H1 (cell line): ENCODE data around the gene FKBP8. TPM values are rescaled to one million over a fixed set of nuclear protein-coding genes. Genes with fewer than 3 reads are reported as not detected.
A peak's percentile ranks its signal among the peaks of the same experiment; 100 is the strongest.

ENCODE experiments used
- CTCF ChIA-PET: fragments of 300-600 bp; sonication (Branson Sonifier 250); formaldehyde crosslinking; loops from one replicate; lab custom pipeline; 2021; ENCODE audit not compliant: partially characterized antibody; lab: Charles Lee
- POLR2A ChIA-PET: fragments of 300-600 bp; sonication (Branson Sonifier 250); formaldehyde crosslinking; loops from one replicate; lab custom pipeline; 2021; ENCODE audit warnings: inconsistent platforms; ENCODE audit not compliant: partially characterized antibody; lab: Charles Lee
- DNase-seq, 2 experiments: peaks; one replicate each; pipeline versions ENCODE4 v3.0.0 to v3.0.0-alpha.2; 2010 to 2022; ENCODE audit warnings: low spot score in 2 of 2, low read depth in 1 of 2, mixed read lengths in 1 of 2
- FAIRE-seq: peaks from 2 replicates; lab custom pipeline; 2011; peaks lifted over from hg19 to GRCh38; lab: Jason Lieb, UNC
- H2AFZ ChIP-seq: 2 replicates; pipeline ENCODE4 v1.8.1; 2012; ENCODE audit warnings: low read length, inconsistent platforms
- H2AK5ac ChIP-seq: 2 replicates; pipeline ENCODE4 v1.6.1; 2013; ENCODE audit warnings: low read depth, low read length
- H2BK120ac ChIP-seq: replicated peaks from 2 replicates; pipeline ENCODE3; 2013; ENCODE audit warnings: low read depth, low read length, inconsistent platforms
- H2BK12ac ChIP-seq: 2 replicates; pipeline ENCODE4 v1.6.1; 2013; ENCODE audit warnings: low read depth, low read length
- H2BK15ac ChIP-seq: 2 replicates; pipeline ENCODE4 v1.6.1; 2013; ENCODE audit warnings: low read length
- H2BK20ac ChIP-seq: 2 replicates; pipeline ENCODE4 v1.6.1; 2013; ENCODE audit warnings: low read length
- H2BK5ac ChIP-seq: 2 replicates; pipeline ENCODE4 v1.6.1; 2013; ENCODE audit warnings: low read depth, low read length
- H3K14ac ChIP-seq: 2 replicates; pipeline ENCODE4 v1.6.1; 2013; ENCODE audit warnings: inconsistent platforms; ENCODE audit not compliant: insufficient read length
- H3K18ac ChIP-seq: 2 replicates; pipeline ENCODE4 v1.6.1; 2013; ENCODE audit warnings: low read length; ENCODE audit errors: extremely low read depth
- H3K23ac ChIP-seq: 2 replicates; pipeline ENCODE4 v1.6.1; 2013; ENCODE audit warnings: inconsistent platforms; ENCODE audit not compliant: insufficient read length
- H3K23me2 ChIP-seq: 2 replicates; pipeline ENCODE4 v1.6.1; 2013; ENCODE audit warnings: low read depth, low read length
- H3K27ac ChIP-seq: 2 replicates; pipeline ENCODE4 v1.6.1; 2011; ENCODE audit warnings: low read depth, low read length, inconsistent platforms
- H3K27me3 ChIP-seq, 4 experiments: replicated peaks in 1 of 4; 1 replicate in 1 of 4; 2 replicates in 3 of 4; pipeline versions ENCODE4 v1.6.1 to v1.8.1; 2011 to 2013; ENCODE audit warnings: low read length in 3 of 4, mild to moderate bottlenecking in 3 of 4, inconsistent platforms in 2 of 4, mixed read lengths in 2 of 4, moderate library complexity in 1 of 4; ENCODE audit not compliant: control insufficient read depth in 3 of 4, insufficient read depth in 3 of 4; ENCODE audit errors: extremely low read depth in 1 of 4
- H3K36me3 ChIP-seq, 4 experiments: 2 replicates each; pipeline versions ENCODE4 v1.6.1 to v1.8.1; 2011 to 2013; ENCODE audit warnings: mild to moderate bottlenecking in 4 of 4, low read length in 3 of 4, moderate library complexity in 2 of 4, control low read depth in 1 of 4, inconsistent platforms in 1 of 4; ENCODE audit not compliant: insufficient read depth in 4 of 4, control insufficient read depth in 2 of 4
- H3K4ac ChIP-seq: replicated peaks from 2 replicates; pipeline ENCODE3; 2013; ENCODE audit warnings: low read length, low read depth, mixed read lengths, inconsistent platforms; ENCODE audit not compliant: insufficient read length
- H3K4me1 ChIP-seq, 4 experiments: replicated peaks in 1 of 4; 1 replicate in 1 of 4; 2 replicates in 3 of 4; pipeline versions ENCODE4 v1.6.1 to v1.8.1; 2011 to 2013; ENCODE audit warnings: low read length in 3 of 4, inconsistent platforms in 2 of 4, mixed read lengths in 1 of 4; ENCODE audit not compliant: insufficient read depth in 4 of 4, control insufficient read depth in 3 of 4
- H3K4me2 ChIP-seq, 2 experiments: 2 replicates each; pipeline versions ENCODE4 v1.6.1 to v1.8.1; 2011 to 2013; ENCODE audit warnings: low read depth in 2 of 2, low read length in 2 of 2, control low read depth in 1 of 2, inconsistent platforms in 1 of 2, mild to moderate bottlenecking in 1 of 2; ENCODE audit not compliant: insufficient read depth in 1 of 2
- H3K4me3 ChIP-seq, 4 experiments: fragments of 200-600, 300-600 bp in 1 of 4; sonication (generic), shearing (Covaris generic), sonication (Bioruptor Twin) in 1 of 4; 2 replicates each; pipeline versions ENCODE4 v1.5.1 to v1.8.1; 2011 to 2016; ENCODE audit warnings: low read length in 4 of 4, low read depth in 3 of 4, control low read depth in 2 of 4, inconsistent platforms in 2 of 4, mild to moderate bottlenecking in 2 of 4, mixed read lengths in 1 of 4, moderate library complexity in 1 of 4; ENCODE audit not compliant: insufficient read depth in 2 of 4; ENCODE audit errors: extremely low read depth in 1 of 4
- H3K56ac ChIP-seq: replicated peaks from 2 replicates; pipeline ENCODE3; 2013; ENCODE audit warnings: low read depth, mild to moderate bottlenecking, mixed read lengths, low read length, inconsistent platforms; ENCODE audit not compliant: insufficient read length
- H3K79me1 ChIP-seq: 2 replicates; pipeline ENCODE4 v1.6.1; 2013; ENCODE audit warnings: low read depth, low read length, control low read depth
- H3K79me2 ChIP-seq, 2 experiments: 2 replicates each; pipeline versions ENCODE4 v1.6.1 to v1.8.1; 2012 to 2013; ENCODE audit warnings: low read length in 2 of 2, mild to moderate bottlenecking in 2 of 2, inconsistent platforms in 1 of 2; ENCODE audit not compliant: insufficient read depth in 2 of 2, control insufficient read depth in 1 of 2
- H3K9ac ChIP-seq, 4 experiments: replicated peaks in 1 of 4; 1 replicate in 1 of 4; 2 replicates in 3 of 4; pipeline versions ENCODE4 v1.6.1 to v1.8.1; 2011 to 2013; ENCODE audit warnings: low read depth in 3 of 4, low read length in 3 of 4, control low read depth in 2 of 4, mild to moderate bottlenecking in 2 of 4, moderate library complexity in 2 of 4, inconsistent platforms in 1 of 4; ENCODE audit errors: extremely low read depth in 1 of 4
- H3K9me3 ChIP-seq, 2 experiments: 2 replicates each; pipeline versions ENCODE4 v1.6.1 to v1.8.1; 2012 to 2013; ENCODE audit warnings: mild to moderate bottlenecking in 2 of 2, moderate library complexity in 2 of 2, control low read depth in 1 of 2, inconsistent platforms in 1 of 2, low read depth in 1 of 2, low read length in 1 of 2, mixed read lengths in 1 of 2; ENCODE audit not compliant: insufficient read depth in 2 of 2
- H4K20me1 ChIP-seq, 2 experiments: replicated peaks in 1 of 2; 2 replicates each; pipeline versions ENCODE3 to v1.8.1; 2011 to 2013; ENCODE audit warnings: inconsistent platforms in 2 of 2, low read length in 2 of 2, mild to moderate bottlenecking in 1 of 2; ENCODE audit not compliant: insufficient read depth in 2 of 2, control insufficient read depth in 1 of 2
- H4K5ac ChIP-seq: 2 replicates; pipeline ENCODE4 v1.6.1; 2013; ENCODE audit warnings: low read length, low read depth, mixed read lengths, inconsistent platforms; ENCODE audit not compliant: insufficient read length
- H4K8ac ChIP-seq: 2 replicates; pipeline ENCODE4 v1.8.0; 2013; ENCODE audit warnings: mild to moderate bottlenecking, moderate library complexity, low read length, inconsistent platforms; ENCODE audit not compliant: insufficient read depth; ENCODE audit errors: extremely low read depth
- H4K91ac ChIP-seq: replicated peaks from 2 replicates; pipeline ENCODE3; 2013; ENCODE audit warnings: low read length, mixed read lengths, inconsistent platforms; ENCODE audit not compliant: insufficient read length
- KDM1A ChIP-seq: fragments of 200-600, 300-600 bp; sonication (generic); IDR thresholded peaks from 2 replicates; pipeline ENCODE4 v1.7.1; 2016; ENCODE audit warnings: mild to moderate bottlenecking, low read length, borderline replicate concordance
- NANOG ChIP-seq: IDR thresholded peaks from 2 replicates; pipeline ENCODE4 v1.6.1; 2011; ENCODE audit warnings: low read length, low read depth, mild to moderate bottlenecking, inconsistent platforms; ENCODE audit not compliant: insufficient read depth, poor library complexity, severe bottlenecking
- SAP30 ChIP-seq: fragments of 300-600 bp; sonication (generic); IDR thresholded peaks from 2 replicates; pipeline ENCODE4 v1.7.1; 2012; ENCODE audit warnings: low read length, moderate library complexity, mild to moderate bottlenecking, inconsistent platforms; ENCODE audit not compliant: insufficient read depth, insufficient replicate concordance
- SP1 ChIP-seq: IDR thresholded peaks from 2 replicates; pipeline ENCODE4 v1.6.1; 2011; ENCODE audit warnings: low read depth, low read length
- WGBS, 2 experiments: shearing (Covaris generic) in 1 of 2; methylation state at CpG; one replicate each; pipeline versions ENCODE4 v1.1.6 to v1.1.7; 2013 to 2015; ENCODE audit warnings: low lambda C conversion rate in 2 of 2, mixed read lengths in 2 of 2, inconsistent platforms in 1 of 2, low coverage in 1 of 2, missing lambda C conversion rate in 1 of 2; ENCODE audit not compliant: insufficient replicate concordance in 2 of 2, insufficient coverage in 1 of 2, insufficient read length in 1 of 2; ENCODE audit errors: extremely low coverage in 1 of 2, missing lambda C conversion rate in 1 of 2; 5-methylcytosine and 5-hydroxymethylcytosine counted together
- polyA plus RNA-seq, 7 experiments: library from polyadenylated mRNA; depleted of rRNA in 3 of 7; stranded (reverse) in 5 of 7; unstranded in 2 of 7; fragments of >200 nt in 5 of 7; fragments of 200-250 nt in 2 of 7; gene quantifications; 1 replicate in 5 of 7; 2 replicates in 1 of 7; 4 replicates in 1 of 7; pipeline versions ENCODE4 v1.2.1 to v1.2.3, GENCODE V29; 2011 to 2013; ENCODE audit warnings: missing spikeins in 2 of 7, mixed read lengths in 2 of 7
- total RNA-seq: library from RNA; stranded (reverse); fragmentation: NEBNext Ultra II Directional; extraction: Animal tissue kit (Norgen Biotek cat#: 25700); gene quantifications from 2 replicates; pipeline ENCODE4 v1.2.1, GENCODE V29; 2021
- TF ChIP-seq, protein P1 (sequence below): IDR thresholded peaks from 2 replicates; pipeline ENCODE4 v1.6.1; 2012; ENCODE audit warnings: low read length, inconsistent platforms
- TF ChIP-seq, protein P2 (sequence below), 3 experiments: IDR thresholded peaks; 1 replicate in 2 of 3; 2 replicates in 1 of 3; pipeline versions ENCODE4 v1.5.1 to v1.6.1; 2011; ENCODE audit warnings: low read length in 3 of 3, mild to moderate bottlenecking in 3 of 3, inconsistent platforms in 2 of 3, low read depth in 1 of 3, moderate library complexity in 1 of 3; ENCODE audit not compliant: insufficient read depth in 1 of 3; ENCODE audit errors: control extremely low read depth in 1 of 3

Gene FKBP8
- total and polyA plus RNA-seq, 2 of the 8 experiments (the other 6 are each of a cell fraction or from before 2014, with no cell fraction given): 264 to 309 TPM

DNA sequence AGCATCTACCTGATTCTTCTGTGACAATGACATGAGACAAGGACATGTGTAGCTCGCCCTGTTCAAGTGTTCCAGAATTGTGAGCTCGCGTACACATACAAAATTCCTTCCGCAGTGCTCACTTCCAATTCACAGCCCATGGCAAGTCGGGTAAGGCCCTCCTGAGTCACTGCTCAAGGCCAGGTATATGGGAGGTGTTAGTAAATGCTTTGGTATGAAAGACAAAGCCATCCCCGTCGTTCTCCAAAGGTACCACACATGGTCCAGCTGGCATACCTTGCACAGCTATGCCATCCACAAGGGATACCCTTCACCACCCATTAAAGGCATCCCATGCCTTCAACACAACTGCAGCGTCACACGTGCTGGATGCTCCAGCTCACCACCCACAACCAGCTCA is 17.1 kb downstream of the FKBP8 start:
- Histone ChIP-seq H3K27ac (no peak overlapping the region), H2BK120ac (no peak overlapping the region), H3K23ac (no peak overlapping the region), H3K79me1 (no peaks in the 10 kb centered on the region; the same call in 1 of the 2 replicates), H3K4me1 (no peaks in the 10 kb centered on the region; a peak in 1 of 7 replicates), H3K9me3 (no peaks in the 10 kb centered on the region), H2BK15ac (no peak overlapping the region), H4K5ac (no peak overlapping the region), H3K14ac (no peak overlapping the region), H4K8ac (no peak overlapping the region), H3K4me2 (no peak overlapping the region), H3K23me2 (peaks cover 1% of the 10 kb centered on the region; the same call in 1 of the 2 replicates), H3K36me3 (peaks cover 0 to 2% (median under 1%) of the 10 kb centered on the region in 4 experiments; a peak in 3 of 8 replicates), H4K91ac (no peak overlapping the region), H3K56ac (no peak overlapping the region), H3K4ac (no peak overlapping the region)
- CTCF ChIA-PET: interaction anchor here (0.9 to 32.9 kb wide), 5 partner anchors 28 to 322 kb away, joined by 3 to 458 read pairs (median 3); partner anchors contain the start of gene REX1BD
- POLR2A ChIA-PET: interaction anchor here (1.2 to 1.8 kb wide), 3 partner anchors 12 to 63 kb away, joined by 3 to 7 read pairs (median 3); no protein-coding TSS in a partner anchor
- FAIRE-seq (no peak), DNase-seq (no peak)
- TF ChIP-seq NANOG (no peak), SP1 (no peak), SAP30 (no peak), KDM1A (no peak)
- TF ChIP-seq, protein P1, sequence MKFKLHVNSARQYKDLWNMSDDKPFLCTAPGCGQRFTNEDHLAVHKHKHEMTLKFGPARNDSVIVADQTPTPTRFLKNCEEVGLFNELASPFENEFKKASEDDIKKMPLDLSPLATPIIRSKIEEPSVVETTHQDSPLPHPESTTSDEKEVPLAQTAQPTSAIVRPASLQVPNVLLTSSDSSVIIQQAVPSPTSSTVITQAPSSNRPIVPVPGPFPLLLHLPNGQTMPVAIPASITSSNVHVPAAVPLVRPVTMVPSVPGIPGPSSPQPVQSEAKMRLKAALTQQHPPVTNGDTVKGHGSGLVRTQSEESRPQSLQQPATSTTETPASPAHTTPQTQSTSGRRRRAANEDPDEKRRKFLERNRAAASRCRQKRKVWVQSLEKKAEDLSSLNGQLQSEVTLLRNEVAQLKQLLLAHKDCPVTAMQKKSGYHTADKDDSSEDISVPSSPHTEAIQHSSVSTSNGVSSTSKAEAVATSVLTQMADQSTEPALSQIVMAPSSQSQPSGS: no peak
- TF ChIP-seq, protein P2, sequence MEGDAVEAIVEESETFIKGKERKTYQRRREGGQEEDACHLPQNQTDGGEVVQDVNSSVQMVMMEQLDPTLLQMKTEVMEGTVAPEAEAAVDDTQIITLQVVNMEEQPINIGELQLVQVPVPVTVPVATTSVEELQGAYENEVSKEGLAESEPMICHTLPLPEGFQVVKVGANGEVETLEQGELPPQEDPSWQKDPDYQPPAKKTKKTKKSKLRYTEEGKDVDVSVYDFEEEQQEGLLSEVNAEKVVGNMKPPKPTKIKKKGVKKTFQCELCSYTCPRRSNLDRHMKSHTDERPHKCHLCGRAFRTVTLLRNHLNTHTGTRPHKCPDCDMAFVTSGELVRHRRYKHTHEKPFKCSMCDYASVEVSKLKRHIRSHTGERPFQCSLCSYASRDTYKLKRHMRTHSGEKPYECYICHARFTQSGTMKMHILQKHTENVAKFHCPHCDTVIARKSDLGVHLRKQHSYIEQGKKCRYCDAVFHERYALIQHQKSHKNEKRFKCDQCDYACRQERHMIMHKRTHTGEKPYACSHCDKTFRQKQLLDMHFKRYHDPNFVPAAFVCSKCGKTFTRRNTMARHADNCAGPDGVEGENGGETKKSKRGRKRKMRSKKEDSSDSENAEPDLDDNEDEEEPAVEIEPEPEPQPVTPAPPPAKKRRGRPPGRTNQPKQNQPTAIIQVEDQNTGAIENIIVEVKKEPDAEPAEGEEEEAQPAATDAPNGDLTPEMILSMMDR (IDR thresholded peaks at IDR 0.05; ENCODE audit: control extremely low read depth in 1 of 3, insufficient read depth in 1 of 3, low read depth in 1 of 3, low read length in 3 of 3): no peak
- TF ChIP-seq, all 59 proteins: peak for 0
- no peak overlapping the region for H2BK5ac ChIP-seq
- no peak overlapping the region for H3K4me3 ChIP-seq
- 0 out of 2 replicates have a peak overlapping the region, but pooled peaks have one; percentile 5 for H2BK12ac ChIP-seq
- H2AK5ac ChIP-seq: peak overlapping the region; percentile 95; the same call in 1 of the 2 replicates
- 0 out of 4 replicates have a peak, but pooled peaks cover 0 to under 1% of the 10 kb centered on the region in 2 experiments for H3K79me2 ChIP-seq
- WGBS, 2 experiments: 92% methylated on average over 9 of the region's 9 CpGs; no CpG with 5 or more reads in 1 of the 2 experiments
- H3K18ac ChIP-seq: no peak overlapping the region
- no peak overlapping the region for H2AFZ ChIP-seq
- H2BK20ac ChIP-seq: no peak overlapping the region
- H3K27me3 ChIP-seq: no peaks in the 10 kb centered on the region; a peak in 1 of 7 replicates
- peaks cover under 1 to 4% of the 10 kb centered on the region in 2 experiments for H4K20me1 ChIP-seq
- no peak overlapping the region for H3K9ac ChIP-seq
